WTC11 (cell line): ENCODE data around the gene PLXNC1. TPM values are rescaled to one million over a fixed set of nuclear protein-coding genes. Genes with fewer than 3 reads are reported as not detected.

Source experiments
- ATAC-seq: fragments of 200-7000 bp; cut with Tn5 transposase; 2 replicates; pipeline ENCODE4 v1.10.0; 2021; ENCODE audit warnings: mild to moderate bottlenecking, moderate library complexity
- CTCF ChIA-PET: fragments of 300-600 bp; sonication (Branson Sonifier 250); formaldehyde crosslinking; loops from one replicate; lab custom pipeline; 2021; ENCODE audit warnings: antibody characterized with exemption; lab: Charles Lee
- POLR2A ChIA-PET: fragments of 350-600 bp; sonication (Branson Sonifier 250); formaldehyde crosslinking; loops from one replicate; lab custom pipeline; 2021; ENCODE audit warnings: antibody characterized with exemption; lab: Charles Lee
- DNase-seq: peaks from one replicate; pipeline ENCODE4 v3.0.0; 2021; ENCODE audit warnings: low spot score
- H3K27ac Mint-ChIP-seq: 2 replicates; pipeline ENCODE4 v1.8.0; 2021; ENCODE audit warnings: mixed read lengths
- H3K27me3 Mint-ChIP-seq: 2 replicates; pipeline ENCODE4 v1.8.0; 2021; ENCODE audit warnings: low read depth, mild to moderate bottlenecking, moderate library complexity, mixed read lengths
- H3K36me3 Mint-ChIP-seq: 2 replicates; pipeline ENCODE4 v1.8.0; 2021; ENCODE audit warnings: mixed read lengths
- H3K4me1 Mint-ChIP-seq: 2 replicates; pipeline ENCODE4 v1.8.0; 2022; ENCODE audit warnings: mixed read lengths
- H3K4me3 Mint-ChIP-seq: 2 replicates; pipeline ENCODE4 v1.8.0; 2021; ENCODE audit warnings: mild to moderate bottlenecking, moderate library complexity, mixed read lengths
- H3K9me3 Mint-ChIP-seq: 2 replicates; pipeline ENCODE4 v1.8.0; 2021; ENCODE audit warnings: mixed read lengths
- AR ChIP-seq: fragments of 250-450 bp; sonication (Bioruptor Pico); IDR thresholded peaks from 2 replicates; pipeline ENCODE4 v1.9.0; 2021; ENCODE audit warnings: mild to moderate bottlenecking
- CBFB ChIP-seq: sonication (generic); formaldehyde crosslinking; IDR thresholded peaks from 2 replicates; pipeline ENCODE4 v1.8.1; 2022; ENCODE audit warnings: mild to moderate bottlenecking, low read depth, missing genetic modification reagents
- CREB1 ChIP-seq: sonication (generic); formaldehyde crosslinking; IDR thresholded peaks from 2 replicates; pipeline ENCODE4 v1.8.0; 2023; ENCODE audit warnings: mild to moderate bottlenecking, missing genetic modification reagents
- E2F1 ChIP-seq: sonication (generic); formaldehyde crosslinking; IDR thresholded peaks from 2 replicates; pipeline ENCODE4 v1.8.0; 2022; ENCODE audit warnings: mild to moderate bottlenecking, missing genetic modification reagents
- E2F4 ChIP-seq: sonication (generic); formaldehyde crosslinking; IDR thresholded peaks from 2 replicates; pipeline ENCODE4 v1.8.1; 2022; ENCODE audit warnings: low read depth, mild to moderate bottlenecking, moderate library complexity, missing genetic modification reagents, borderline replicate concordance
- ELF4 ChIP-seq: sonication (generic); formaldehyde crosslinking; IDR thresholded peaks from 2 replicates; pipeline ENCODE4 v1.8.1; 2022; ENCODE audit warnings: low read depth, mild to moderate bottlenecking, moderate library complexity, missing genetic modification reagents
- FOXK1 ChIP-seq: sonication (generic); formaldehyde crosslinking; IDR thresholded peaks from 2 replicates; pipeline ENCODE4 v1.8.0; 2022; ENCODE audit warnings: mild to moderate bottlenecking, moderate library complexity, missing genetic modification reagents
- GABPB1 ChIP-seq: sonication (generic); formaldehyde crosslinking; IDR thresholded peaks from 2 replicates; pipeline ENCODE4 v1.8.1; 2023; ENCODE audit warnings: mild to moderate bottlenecking, missing genetic modification reagents
- KAT7 ChIP-seq: sonication (generic); formaldehyde crosslinking; IDR thresholded peaks from 2 replicates; pipeline ENCODE4 v1.8.1; 2023; ENCODE audit warnings: missing genetic modification reagents, mild to moderate bottlenecking, borderline replicate concordance
- MXD4 ChIP-seq: fragments of 250-450 bp; sonication (Bioruptor Pico); IDR thresholded peaks from 2 replicates; pipeline ENCODE4 v1.8.0; 2021; ENCODE audit warnings: mild to moderate bottlenecking, moderate library complexity, borderline replicate concordance
- NFYB ChIP-seq: sonication (generic); formaldehyde crosslinking; conservative IDR thresholded peaks from 2 replicates; pipeline ENCODE4 v1.8.0; 2022; ENCODE audit warnings: low read depth, missing genetic modification reagents
- RORB ChIP-seq: fragments of 250-450 bp; sonication (Bioruptor Pico); IDR thresholded peaks from 2 replicates; pipeline ENCODE4 v1.9.0; 2021; ENCODE audit warnings: mild to moderate bottlenecking
- SMAD3 ChIP-seq: sonication (generic); formaldehyde crosslinking; IDR thresholded peaks from 2 replicates; pipeline ENCODE4 v1.8.0; 2022; ENCODE audit warnings: missing genetic modification reagents, mild to moderate bottlenecking, borderline replicate concordance
- ZBTB21 ChIP-seq: sonication (generic); formaldehyde crosslinking; IDR thresholded peaks from 2 replicates; pipeline ENCODE4 v1.8.1; 2023; ENCODE audit warnings: mild to moderate bottlenecking, missing genetic modification reagents, borderline replicate concordance
- ZNF121 ChIP-seq: sonication (generic); formaldehyde crosslinking; IDR thresholded peaks from 2 replicates; pipeline ENCODE4 v1.8.0; 2023; ENCODE audit warnings: missing genetic modification reagents
- ZNF138 ChIP-seq: sonication (generic); formaldehyde crosslinking; conservative IDR thresholded peaks from 2 replicates; pipeline ENCODE4 v1.8.1; 2022; ENCODE audit warnings: mild to moderate bottlenecking, moderate library complexity, missing genetic modification reagents
- ZNF317 ChIP-seq: sonication (generic); formaldehyde crosslinking; IDR thresholded peaks from 2 replicates; pipeline ENCODE4 v1.8.1; 2023; ENCODE audit warnings: low read depth, mild to moderate bottlenecking, moderate library complexity, missing genetic modification reagents, borderline replicate concordance
- ZNF423 ChIP-seq: fragments of 250-450 bp; sonication (Bioruptor Pico); IDR thresholded peaks from 2 replicates; pipeline ENCODE4 v2.1.2; 2022; ENCODE audit warnings: mild to moderate bottlenecking, moderate library complexity
- ZNF671 ChIP-seq: fragments of 250-450 bp; sonication (Bioruptor Pico); IDR thresholded peaks from 2 replicates; pipeline ENCODE4 v1.8.0; 2021; ENCODE audit warnings: mild to moderate bottlenecking
- total RNA-seq: library from RNA; stranded (reverse); gene quantifications from 3 replicates; pipeline ENCODE4 v1.2.3, GENCODE V29; 2021
- TF ChIP-seq, protein P1 (sequence below): sonication (generic); formaldehyde crosslinking; IDR thresholded peaks from 2 replicates; pipeline ENCODE4 v1.8.1; 2022; ENCODE audit warnings: low read depth, missing genetic modification reagents, borderline replicate concordance
- TF ChIP-seq, protein P2 (sequence below): sonication (generic); formaldehyde crosslinking; IDR thresholded peaks from 2 replicates; pipeline ENCODE4 v1.8.0; 2023; ENCODE audit warnings: missing genetic modification reagents, mild to moderate bottlenecking, borderline replicate concordance

The PLXNC1 gene
- total RNA-seq, 1 experiment from 2014 or later, result 3.1 TPM

DNA sequence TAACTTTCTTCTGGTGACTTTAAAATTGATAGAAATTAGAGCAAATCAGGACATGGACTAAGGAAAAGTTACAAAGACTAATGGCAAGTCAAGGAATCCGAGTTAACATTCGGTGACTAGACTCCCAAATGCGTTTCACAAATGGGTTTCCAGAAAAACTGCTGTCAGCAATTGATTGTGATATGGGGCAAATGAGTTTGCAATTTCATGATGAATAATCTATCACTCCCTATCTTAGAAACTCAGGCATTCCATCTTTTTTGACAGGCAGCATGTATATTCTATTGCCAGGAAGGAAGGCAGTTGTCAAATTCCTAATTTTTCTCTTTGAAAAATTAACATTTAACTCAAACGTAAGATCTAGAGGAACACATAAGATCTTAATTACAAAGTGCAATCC, 40.5 kb upstream of the PLXNC1 start (continued):
- TF ChIP-seq, protein P1, sequence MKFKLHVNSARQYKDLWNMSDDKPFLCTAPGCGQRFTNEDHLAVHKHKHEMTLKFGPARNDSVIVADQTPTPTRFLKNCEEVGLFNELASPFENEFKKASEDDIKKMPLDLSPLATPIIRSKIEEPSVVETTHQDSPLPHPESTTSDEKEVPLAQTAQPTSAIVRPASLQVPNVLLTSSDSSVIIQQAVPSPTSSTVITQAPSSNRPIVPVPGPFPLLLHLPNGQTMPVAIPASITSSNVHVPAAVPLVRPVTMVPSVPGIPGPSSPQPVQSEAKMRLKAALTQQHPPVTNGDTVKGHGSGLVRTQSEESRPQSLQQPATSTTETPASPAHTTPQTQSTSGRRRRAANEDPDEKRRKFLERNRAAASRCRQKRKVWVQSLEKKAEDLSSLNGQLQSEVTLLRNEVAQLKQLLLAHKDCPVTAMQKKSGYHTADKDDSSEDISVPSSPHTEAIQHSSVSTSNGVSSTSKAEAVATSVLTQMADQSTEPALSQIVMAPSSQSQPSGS (CRISPR knock-in tag), result no peak
- TF ChIP-seq KAT7 (CRISPR knock-in tag) (no peak), GABPB1 (CRISPR knock-in tag) (no peak), FOXK1 (no peak), ZNF423 (CRISPR knock-in tag) (no peak), ZNF138 (CRISPR knock-in tag) (no peak), E2F1 (CRISPR knock-in tag) (no peak), ELF4 (CRISPR knock-in tag) (no peak), ZNF317 (CRISPR knock-in tag) (no peak), NFYB (CRISPR knock-in tag) (no peak)
- TF ChIP-seq, protein P2, sequence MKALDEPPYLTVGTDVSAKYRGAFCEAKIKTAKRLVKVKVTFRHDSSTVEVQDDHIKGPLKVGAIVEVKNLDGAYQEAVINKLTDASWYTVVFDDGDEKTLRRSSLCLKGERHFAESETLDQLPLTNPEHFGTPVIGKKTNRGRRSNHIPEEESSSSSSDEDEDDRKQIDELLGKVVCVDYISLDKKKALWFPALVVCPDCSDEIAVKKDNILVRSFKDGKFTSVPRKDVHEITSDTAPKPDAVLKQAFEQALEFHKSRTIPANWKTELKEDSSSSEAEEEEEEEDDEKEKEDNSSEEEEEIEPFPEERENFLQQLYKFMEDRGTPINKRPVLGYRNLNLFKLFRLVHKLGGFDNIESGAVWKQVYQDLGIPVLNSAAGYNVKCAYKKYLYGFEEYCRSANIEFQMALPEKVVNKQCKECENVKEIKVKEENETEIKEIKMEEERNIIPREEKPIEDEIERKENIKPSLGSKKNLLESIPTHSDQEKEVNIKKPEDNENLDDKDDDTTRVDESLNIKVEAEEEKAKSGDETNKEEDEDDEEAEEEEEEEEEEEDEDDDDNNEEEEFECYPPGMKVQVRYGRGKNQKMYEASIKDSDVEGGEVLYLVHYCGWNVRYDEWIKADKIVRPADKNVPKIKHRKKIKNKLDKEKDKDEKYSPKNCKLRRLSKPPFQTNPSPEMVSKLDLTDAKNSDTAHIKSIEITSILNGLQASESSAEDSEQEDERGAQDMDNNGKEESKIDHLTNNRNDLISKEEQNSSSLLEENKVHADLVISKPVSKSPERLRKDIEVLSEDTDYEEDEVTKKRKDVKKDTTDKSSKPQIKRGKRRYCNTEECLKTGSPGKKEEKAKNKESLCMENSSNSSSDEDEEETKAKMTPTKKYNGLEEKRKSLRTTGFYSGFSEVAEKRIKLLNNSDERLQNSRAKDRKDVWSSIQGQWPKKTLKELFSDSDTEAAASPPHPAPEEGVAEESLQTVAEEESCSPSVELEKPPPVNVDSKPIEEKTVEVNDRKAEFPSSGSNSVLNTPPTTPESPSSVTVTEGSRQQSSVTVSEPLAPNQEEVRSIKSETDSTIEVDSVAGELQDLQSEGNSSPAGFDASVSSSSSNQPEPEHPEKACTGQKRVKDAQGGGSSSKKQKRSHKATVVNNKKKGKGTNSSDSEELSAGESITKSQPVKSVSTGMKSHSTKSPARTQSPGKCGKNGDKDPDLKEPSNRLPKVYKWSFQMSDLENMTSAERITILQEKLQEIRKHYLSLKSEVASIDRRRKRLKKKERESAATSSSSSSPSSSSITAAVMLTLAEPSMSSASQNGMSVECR (CRISPR knock-in tag), result no peak

DNA sequence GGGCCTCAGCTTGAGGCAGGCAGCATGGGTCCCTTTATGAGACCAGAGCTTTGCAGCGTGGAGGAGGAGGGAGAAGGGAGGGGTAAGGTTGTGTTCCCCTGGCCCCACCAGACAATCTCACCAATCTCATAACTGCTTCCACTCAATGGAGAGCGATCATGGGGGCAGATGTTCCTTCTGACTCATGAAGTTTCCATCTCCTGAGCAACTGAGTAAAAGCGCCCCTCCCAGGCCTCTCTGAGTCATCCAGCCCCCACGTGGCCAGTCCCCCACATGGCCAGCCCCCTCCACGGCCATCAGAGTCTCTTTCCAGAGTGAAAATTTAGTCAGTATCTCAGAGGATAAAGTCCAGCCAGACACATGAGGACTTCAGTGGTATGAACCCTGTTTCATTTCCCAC, 39.2 kb upstream of the PLXNC1 start:
- Mint-ChIP-seq H3K27ac (no peak overlapping the region), H3K27me3 (no peaks in the 10 kb centered on the region), H3K36me3 (no peaks in the 10 kb centered on the region), H3K9me3 (peaks cover 9% of the 10 kb centered on the region), H3K4me3 (no peak overlapping the region), H3K4me1 (0 out of 2 replicates have a peak, but pooled peaks cover 2% of the 10 kb centered on the region)
- ATAC-seq (no peak), DNase-seq (no peak)
- ChIA-PET POLR2A (no interaction called here), CTCF (no interaction called here)
- TF ChIP-seq CREB1 (CRISPR knock-in tag), result no peak
- no peak for TF ChIP-seq RORB (CRISPR knock-in tag)

GRCh38 chr12:94110258-94110657, 38.1 kb upstream of the PLXNC1 start:
- no peak overlapping the region for H3K27ac Mint-ChIP-seq
- ChIA-PET POLR2A (no interaction called here), CTCF (interaction anchor here (1.0 to 2.7 kb wide), 2 partner anchors 8 to 119 kb away, joined by 3 to 34 read pairs; no protein-coding TSS in a partner anchor)
- peak; percentile 78 for ATAC-seq
- peaks cover 7% of the 10 kb centered on the region for H3K4me1 Mint-ChIP-seq
- peaks cover 9% of the 10 kb centered on the region for H3K9me3 Mint-ChIP-seq
- DNase-seq, result peak; percentile 19
- H3K27me3 Mint-ChIP-seq, result no peaks in the 10 kb centered on the region
- H3K36me3 Mint-ChIP-seq, result no peaks in the 10 kb centered on the region
- no peak overlapping the region for H3K4me3 Mint-ChIP-seq
- TF ChIP-seq CREB1 (CRISPR knock-in tag) (no peak), E2F4 (CRISPR knock-in tag) (no peak), CBFB (CRISPR knock-in tag) (no peak), SMAD3 (no peak), ZBTB21 (CRISPR knock-in tag) (no peak), ZNF671 (no peak), ZNF121 (no peak), AR (CRISPR knock-in tag) (no peak), MXD4 (CRISPR knock-in tag) (no peak)
- TF ChIP-seq, protein P1 (CRISPR knock-in tag), result no peak
